Loucy (cell line): ENCODE data around the gene FAM221B.

Experiments
- H2AFZ ChIP-seq: fragments of 200-600 bp; sonication (generic); 2 replicates; pipeline ENCODE4 v1.6.0; 2016; ENCODE audit warnings: antibody characterized with exemption, mild to moderate bottlenecking, low read length, moderate library complexity
- H3F3A ChIP-seq: fragments of 200-600 bp; 2 replicates; pipeline ENCODE4 v1.6.0; 2016; ENCODE audit warnings: antibody characterized with exemption, low read depth, mild to moderate bottlenecking
- H3K27me3 ChIP-seq: fragments of 200-600 bp; sonication (generic); 2 replicates; pipeline ENCODE4 v1.6.1; 2014; ENCODE audit warnings: low read length, mild to moderate bottlenecking; ENCODE audit not compliant: insufficient read depth, poor library complexity, severe bottlenecking
- H3K36me3 ChIP-seq: fragments of 200-600 bp; sonication (generic); 2 replicates; pipeline ENCODE4 v1.6.1; 2016; ENCODE audit warnings: low read length; ENCODE audit not compliant: insufficient read depth
- H3K4me1 ChIP-seq: fragments of 200-600 bp; sonication (generic); 2 replicates; pipeline ENCODE4 v1.5.1; 2014; ENCODE audit warnings: low read length, mild to moderate bottlenecking; ENCODE audit not compliant: insufficient read depth, poor library complexity, severe bottlenecking
- H3K4me2 ChIP-seq: fragments of 200-600 bp; sonication (generic); 2 replicates; pipeline ENCODE4 v1.6.0; 2014; ENCODE audit warnings: antibody characterized with exemption, low read length, low read depth, mild to moderate bottlenecking; ENCODE audit not compliant: poor library complexity, severe bottlenecking
- H3K4me3 ChIP-seq: fragments of 200-600 bp; sonication (generic); 2 replicates; pipeline ENCODE4 v1.5.1; 2014; ENCODE audit warnings: low read length, mild to moderate bottlenecking, mixed read lengths; ENCODE audit not compliant: poor library complexity, severe bottlenecking
- H3K79me2 ChIP-seq: fragments of 200-600 bp; sonication (generic); 2 replicates; pipeline ENCODE4 v1.6.1; 2014; ENCODE audit warnings: low read length; ENCODE audit not compliant: insufficient read depth
- H3K9ac ChIP-seq: fragments of 200-600 bp; sonication (generic); 2 replicates; pipeline ENCODE4 v1.6.0; 2014; ENCODE audit warnings: mild to moderate bottlenecking, low read depth, low read length, moderate library complexity; ENCODE audit not compliant: poor library complexity, severe bottlenecking
- H3K9me2 ChIP-seq: fragments of 200-600 bp; sonication (generic); replicated peaks from 2 replicates; pipeline ENCODE4 v1.6.1; 2016; ENCODE audit warnings: low read depth, low read length, mixed read lengths
- H3K9me3 ChIP-seq: fragments of 200-600 bp; sonication (generic); 2 replicates; pipeline ENCODE4 v1.6.1; 2014; ENCODE audit warnings: mild to moderate bottlenecking, antibody characterized with exemption, low read length, low read depth; ENCODE audit not compliant: insufficient read depth
- H4K20me1 ChIP-seq: fragments of 200-600 bp; sonication (generic); 2 replicates; pipeline ENCODE4 v1.6.0; 2014; ENCODE audit warnings: antibody characterized with exemption, low read length, mild to moderate bottlenecking; ENCODE audit not compliant: insufficient read depth, poor library complexity, severe bottlenecking
- EZH2phosphoT487 ChIP-seq: fragments of 200-600 bp; IDR thresholded peaks from 2 replicates; pipeline ENCODE4 v1.6.1; 2018; ENCODE audit warnings: antibody characterized with exemption, mild to moderate bottlenecking, moderate library complexity, borderline replicate concordance
- TF ChIP-seq, protein P1 (sequence below): fragments of 200-600 bp; sonication (generic); conservative IDR thresholded peaks from 2 replicates; pipeline ENCODE4 v1.5.1; 2014; ENCODE audit warnings: mild to moderate bottlenecking, antibody characterized with exemption, low read length

The FAM221B gene

DNA sequence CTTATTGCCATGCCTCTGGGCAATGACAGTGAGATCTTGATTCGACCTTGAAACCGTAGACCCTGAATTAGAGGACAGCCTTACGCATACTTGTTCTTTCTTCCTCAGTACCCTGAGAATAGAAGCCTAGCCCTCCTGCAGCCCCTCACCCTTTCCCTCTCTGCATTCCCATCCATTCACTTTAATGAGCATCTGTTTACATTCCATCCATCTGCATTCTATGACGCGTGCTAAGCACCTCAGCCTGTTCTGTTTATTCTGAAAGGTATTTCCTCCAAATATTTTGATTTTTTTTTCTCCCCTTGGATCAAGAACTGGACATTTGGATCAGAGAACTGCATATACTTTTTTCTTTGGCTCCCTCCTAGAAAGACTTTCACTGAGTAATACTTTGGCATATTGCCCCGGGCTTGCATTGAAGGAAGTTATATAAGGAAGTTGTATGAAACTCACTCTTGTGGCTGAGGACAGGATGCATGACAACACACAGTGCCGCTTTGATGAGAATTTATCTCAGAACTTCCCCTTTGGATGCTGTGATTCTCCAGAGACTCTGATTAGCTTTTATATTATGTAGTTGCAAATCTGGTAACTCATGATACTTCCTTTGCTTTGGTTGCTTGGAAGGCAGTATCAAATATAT lies 16.2 kb upstream of the FAM221B start:
- Histone ChIP-seq H3K4me2 (no peak overlapping the region), H3K9ac (no peak overlapping the region), H3K27me3 (no peaks in the 10 kb centered on the region), H3F3A (no peaks in the 10 kb centered on the region), H3K9me2 (no peaks in the 10 kb centered on the region), H3K79me2 (no peaks in the 10 kb centered on the region), H4K20me1 (no peaks in the 10 kb centered on the region), H2AFZ (no peak overlapping the region), H3K36me3 (no peaks in the 10 kb centered on the region), H3K4me3 (no peak overlapping the region), H3K4me1 (peaks cover 4% of the 10 kb centered on the region), H3K9me3 (no peaks in the 10 kb centered on the region)
- TF ChIP-seq EZH2phosphoT487, result no peak
- TF ChIP-seq, protein P1, sequence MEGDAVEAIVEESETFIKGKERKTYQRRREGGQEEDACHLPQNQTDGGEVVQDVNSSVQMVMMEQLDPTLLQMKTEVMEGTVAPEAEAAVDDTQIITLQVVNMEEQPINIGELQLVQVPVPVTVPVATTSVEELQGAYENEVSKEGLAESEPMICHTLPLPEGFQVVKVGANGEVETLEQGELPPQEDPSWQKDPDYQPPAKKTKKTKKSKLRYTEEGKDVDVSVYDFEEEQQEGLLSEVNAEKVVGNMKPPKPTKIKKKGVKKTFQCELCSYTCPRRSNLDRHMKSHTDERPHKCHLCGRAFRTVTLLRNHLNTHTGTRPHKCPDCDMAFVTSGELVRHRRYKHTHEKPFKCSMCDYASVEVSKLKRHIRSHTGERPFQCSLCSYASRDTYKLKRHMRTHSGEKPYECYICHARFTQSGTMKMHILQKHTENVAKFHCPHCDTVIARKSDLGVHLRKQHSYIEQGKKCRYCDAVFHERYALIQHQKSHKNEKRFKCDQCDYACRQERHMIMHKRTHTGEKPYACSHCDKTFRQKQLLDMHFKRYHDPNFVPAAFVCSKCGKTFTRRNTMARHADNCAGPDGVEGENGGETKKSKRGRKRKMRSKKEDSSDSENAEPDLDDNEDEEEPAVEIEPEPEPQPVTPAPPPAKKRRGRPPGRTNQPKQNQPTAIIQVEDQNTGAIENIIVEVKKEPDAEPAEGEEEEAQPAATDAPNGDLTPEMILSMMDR, result no peak

DNA sequence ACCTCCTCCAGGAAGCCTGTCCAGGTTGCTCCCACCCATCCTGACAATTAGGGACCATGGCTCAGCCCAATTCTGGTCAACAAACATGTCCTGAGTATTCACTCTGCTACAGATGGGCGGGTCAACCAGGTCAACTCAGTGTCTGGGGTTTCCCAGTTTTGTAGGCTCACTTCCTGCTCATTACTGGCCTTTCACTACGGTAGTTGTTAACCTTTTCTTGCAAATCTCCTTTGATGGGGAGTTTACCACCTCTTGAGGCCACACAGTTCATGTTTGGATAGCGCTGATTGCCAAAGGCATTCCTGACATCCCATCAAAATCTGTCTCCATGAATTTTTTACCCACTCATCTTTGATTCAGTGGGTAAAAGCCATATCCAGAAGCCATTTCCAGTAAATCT lies 14.3 kb upstream of the FAM221B start:
- H3K79me2 ChIP-seq, result no peaks in the 10 kb centered on the region
- peaks cover 4% of the 10 kb centered on the region for H3K4me1 ChIP-seq
- H3K27me3 ChIP-seq, result no peaks in the 10 kb centered on the region
- H3K9me2 ChIP-seq, result no peaks in the 10 kb centered on the region
- H3K4me3 ChIP-seq, result no peak overlapping the region
- H2AFZ ChIP-seq, result no peak overlapping the region
- H3K4me2 ChIP-seq, result no peak overlapping the region
- TF ChIP-seq EZH2phosphoT487, result no peak
- TF ChIP-seq, protein P1, result no peak
- H4K20me1 ChIP-seq, result no peaks in the 10 kb centered on the region
- H3K36me3 ChIP-seq, result no peaks in the 10 kb centered on the region
- H3F3A ChIP-seq, result no peaks in the 10 kb centered on the region
- no peaks in the 10 kb centered on the region for H3K9me3 ChIP-seq
- H3K9ac ChIP-seq, result no peak overlapping the region

DNA sequence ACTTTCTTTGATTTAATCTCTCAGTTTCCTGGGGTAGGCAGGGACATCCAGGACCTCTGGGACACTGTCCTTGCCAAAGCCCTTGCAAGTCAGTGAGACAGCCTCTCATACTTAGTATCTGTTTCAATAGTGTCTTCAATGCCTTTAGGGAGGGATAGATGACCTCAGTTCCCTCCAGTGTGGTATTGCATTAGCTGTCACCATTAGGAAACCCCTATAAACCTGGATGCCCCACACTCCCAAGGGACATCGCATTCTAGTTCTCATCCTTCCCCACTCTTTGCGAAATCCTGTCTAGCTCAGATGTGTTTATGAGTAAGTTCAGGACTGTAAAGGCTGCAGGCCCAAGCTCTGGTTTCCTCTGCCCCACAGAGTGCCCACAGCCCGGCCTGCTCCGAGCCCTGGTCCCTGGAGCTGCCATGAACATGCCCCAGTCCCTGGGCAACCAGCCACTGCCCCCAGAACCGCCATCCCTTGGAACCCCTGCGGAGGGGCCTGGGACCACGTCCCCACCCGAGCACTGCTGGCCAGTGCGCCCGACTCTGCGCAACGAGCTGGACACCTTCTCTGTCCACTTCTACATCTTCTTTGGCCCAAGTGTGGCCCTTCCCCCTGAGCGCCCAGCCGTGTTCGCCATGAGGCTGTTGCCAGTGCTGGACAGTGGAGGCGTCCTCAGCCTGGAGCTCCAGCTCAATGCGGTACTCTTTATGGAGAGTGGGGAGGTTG lies 13.7 kb upstream of the FAM221B start:
- TF ChIP-seq, protein P1, result no peak
- TF ChIP-seq EZH2phosphoT487, result no peak
- H3K4me2 ChIP-seq, result no peak overlapping the region
- no peak overlapping the region for H3K4me3 ChIP-seq
- no peaks in the 10 kb centered on the region for H3K27me3 ChIP-seq
- peaks cover 4% of the 10 kb centered on the region for H3K4me1 ChIP-seq
- H4K20me1 ChIP-seq, result no peaks in the 10 kb centered on the region
- H3K9me2 ChIP-seq, result no peaks in the 10 kb centered on the region
- no peaks in the 10 kb centered on the region for H3F3A ChIP-seq
- no peak overlapping the region for H3K9ac ChIP-seq
- no peaks in the 10 kb centered on the region for H3K36me3 ChIP-seq
- H2AFZ ChIP-seq, result no peak overlapping the region
- no peaks in the 10 kb centered on the region for H3K9me3 ChIP-seq
- no peaks in the 10 kb centered on the region for H3K79me2 ChIP-seq
